Measurements from ENCODE around the gene GABRB3. TPM values are rescaled to one million over a fixed set of nuclear protein-coding genes. Genes with fewer than 3 reads are reported as not detected.

The GABRB3 gene
- total RNA-seq, result 0.65 and 1.5 TPM in 2 replicates

DNA sequence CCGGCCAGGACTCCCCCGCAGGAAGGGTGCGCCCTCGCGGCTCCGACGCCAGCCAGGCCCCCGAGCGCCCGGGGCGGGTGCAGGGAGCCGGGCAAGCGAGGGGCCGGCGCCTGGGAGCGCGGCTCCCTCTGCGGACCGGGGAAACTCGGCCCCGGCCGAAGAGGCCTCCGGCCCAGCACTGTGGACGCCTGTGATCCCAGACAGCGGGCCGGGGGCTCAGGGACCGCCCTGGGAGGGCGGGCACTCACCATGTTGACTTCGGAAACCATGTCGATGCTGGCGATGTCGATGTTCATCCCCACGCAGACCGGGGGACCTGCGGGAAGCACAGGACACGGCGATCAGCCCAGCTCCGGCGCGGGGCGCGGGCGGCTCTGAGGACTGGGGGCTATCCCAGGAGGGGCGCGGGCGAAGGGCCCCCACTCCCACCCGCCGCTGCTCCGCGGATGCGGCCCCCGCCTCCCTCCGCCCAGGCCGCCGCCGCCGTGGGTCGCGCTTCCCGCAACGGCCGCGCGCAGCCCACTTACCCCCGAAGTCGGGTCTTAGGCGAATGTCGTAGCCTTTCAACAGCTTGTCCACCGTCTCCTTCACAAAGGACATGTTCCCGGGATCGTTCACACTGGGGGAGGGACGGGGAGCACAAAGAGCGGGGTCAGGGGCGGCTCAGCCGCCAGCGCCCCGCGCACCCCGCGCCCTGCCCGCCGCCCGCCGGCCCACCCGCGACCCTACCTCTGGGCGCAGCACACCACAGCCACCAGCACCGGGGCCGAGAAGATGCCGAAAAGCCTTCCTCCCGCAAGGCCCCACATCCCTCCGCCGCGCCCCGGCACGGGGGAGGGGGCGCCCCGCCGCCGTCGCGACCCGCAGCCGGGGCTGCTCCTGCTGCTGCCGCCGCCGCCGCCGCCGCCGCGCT, at the start of gene GABRB3:
Gene GABRB3 (minus strand): TSS at position 913 of the 913 bp plus-strand sequence.

Other genes starting within 250 kb of the GABRB3 start
- 3.9 and 5.7 TPM in 2 replicates for gene GABRA5, start 94.0 kb upstream of the GABRB3 start, total RNA-seq
- gene GABRG3, start 198.1 kb upstream of the GABRB3 start, total RNA-seq, result under 0.01 and 0.42 TPM in 2 replicates

Measured in smooth muscle cell of the umbilical artery (primary cell).